Activated naive CD4-positive, alpha-beta T cell treated with anti-CD3 and anti-CD28 coated beads, Interleukin-2, amount 50 U/mL, for 24 hours (primary cell): Measurements from ENCODE around the gene TMCO4.

Experiments used
- H3K27ac Mint-ChIP-seq: one replicate; pipeline ENCODE4 v1.8.0; 2021; ENCODE audit warnings: mild to moderate bottlenecking, mixed read lengths
- H3K27me3 Mint-ChIP-seq: one replicate; pipeline ENCODE4 v1.8.0; 2021; ENCODE audit warnings: mixed read lengths
- H3K36me3 Mint-ChIP-seq: one replicate; pipeline ENCODE4 v1.8.0; 2021; ENCODE audit warnings: mixed read lengths
- H3K4me1 Mint-ChIP-seq: one replicate; pipeline ENCODE4 v1.8.0; 2021; ENCODE audit warnings: mixed read lengths
- H3K4me3 Mint-ChIP-seq: one replicate; pipeline ENCODE4 v1.8.0; 2021; ENCODE audit warnings: mild to moderate bottlenecking, mixed read lengths
- H3K9me3 Mint-ChIP-seq: one replicate; pipeline ENCODE4 v1.8.0; 2021; ENCODE audit warnings: mixed read lengths

Gene TMCO4

DNA sequence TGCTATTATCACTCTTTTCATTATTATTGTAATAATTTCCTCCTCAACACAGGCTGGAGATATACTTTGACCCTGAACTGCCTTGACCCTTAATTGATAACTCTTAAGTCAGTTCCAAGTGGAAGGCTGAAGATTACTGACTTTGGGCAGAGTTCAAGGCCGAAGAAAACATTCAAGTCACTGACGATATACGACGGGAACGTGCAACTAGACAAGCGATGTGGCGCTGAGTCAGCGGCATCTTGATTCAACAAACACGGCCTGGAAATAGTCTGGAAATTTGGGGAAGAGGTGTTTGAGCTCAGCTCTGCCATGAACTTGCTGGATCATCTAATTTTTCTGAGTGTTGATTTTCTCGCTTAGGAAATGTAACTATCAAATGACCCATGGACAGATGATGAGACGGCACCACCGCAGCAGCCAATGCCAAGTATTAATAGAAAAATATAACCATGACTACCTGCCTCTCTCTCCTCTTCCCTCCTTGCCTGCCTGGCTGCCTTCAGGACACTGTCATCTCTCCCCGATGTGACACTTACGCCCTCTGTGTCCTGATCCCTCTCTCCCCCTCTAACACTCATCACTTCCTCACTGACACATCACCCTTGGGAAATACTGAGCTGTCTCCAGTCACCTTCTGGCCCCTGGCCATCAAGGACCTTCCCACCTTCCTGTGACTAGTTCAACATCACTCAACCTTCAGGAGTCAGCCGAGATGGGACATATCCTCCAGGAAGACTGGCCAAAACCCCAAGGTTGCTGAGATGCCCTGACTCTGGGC lies 49.4 kb downstream of the TMCO4 start:
- Mint-ChIP-seq H3K36me3 (peaks cover 17% of the 10 kb centered on the region), H3K4me1 (no peaks in the 10 kb centered on the region), H3K27ac (no peak overlapping the region), H3K9me3 (no peaks in the 10 kb centered on the region), H3K4me3 (no peak overlapping the region), H3K27me3 (no peaks in the 10 kb centered on the region)

GRCh38 chr1:19749685-19750084 lies 50.0 kb downstream of the TMCO4 start:
- no peak overlapping the region for H3K4me3 Mint-ChIP-seq
- H3K27ac Mint-ChIP-seq, result no peak overlapping the region
- H3K27me3 Mint-ChIP-seq, result no peaks in the 10 kb centered on the region
- no peaks in the 10 kb centered on the region for H3K9me3 Mint-ChIP-seq
- peaks cover 16% of the 10 kb centered on the region for H3K36me3 Mint-ChIP-seq
- no peaks in the 10 kb centered on the region for H3K4me1 Mint-ChIP-seq

DNA sequence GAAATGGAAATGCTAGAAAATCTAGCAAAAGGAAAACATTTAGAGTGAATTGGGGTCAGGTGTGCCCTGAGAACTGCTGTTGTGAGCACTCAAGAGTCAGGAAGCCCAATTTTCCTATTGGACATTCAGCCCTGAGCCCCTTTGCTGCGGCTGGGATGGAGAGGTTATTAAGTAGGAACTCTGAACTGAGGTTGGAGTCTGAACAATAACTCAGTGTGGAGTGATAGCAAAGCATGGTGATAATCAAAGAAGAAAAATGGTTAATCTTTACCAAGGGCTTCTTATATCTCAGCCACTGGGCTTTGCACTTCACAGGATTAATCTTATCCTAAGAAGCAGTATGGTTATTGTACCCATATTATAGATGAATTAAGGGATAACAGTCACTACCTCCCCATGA lies 52.0 kb downstream of the TMCO4 start:
- no peaks in the 10 kb centered on the region for H3K4me1 Mint-ChIP-seq
- no peak overlapping the region for H3K27ac Mint-ChIP-seq
- H3K9me3 Mint-ChIP-seq, result no peaks in the 10 kb centered on the region
- H3K27me3 Mint-ChIP-seq, result no peaks in the 10 kb centered on the region
- peaks cover 16% of the 10 kb centered on the region for H3K36me3 Mint-ChIP-seq
- H3K4me3 Mint-ChIP-seq, result no peak overlapping the region

- no peaks in the 10 kb centered on the region for H3K9me3 Mint-ChIP-seq
- no peak overlapping the region for H3K4me3 Mint-ChIP-seq
- H3K36me3 Mint-ChIP-seq, result peaks cover 6% of the 10 kb centered on the region
- H3K4me1 Mint-ChIP-seq, result no peaks in the 10 kb centered on the region
- no peaks in the 10 kb centered on the region for H3K27me3 Mint-ChIP-seq
- H3K27ac Mint-ChIP-seq, result no peak overlapping the region
These were observed 54.8 kb downstream of the TMCO4 start for GRCh38 chr1:19744886-19745285.

- Mint-ChIP-seq H3K27me3 (no peaks in the 10 kb centered on the region), H3K36me3 (peaks cover 11% of the 10 kb centered on the region), H3K9me3 (no peaks in the 10 kb centered on the region), H3K4me3 (no peak overlapping the region), H3K27ac (no peak overlapping the region), H3K4me1 (no peaks in the 10 kb centered on the region)
These were observed 55.4 kb downstream of the TMCO4 start for GRCh38 chr1:19744335-19744743.

- H3K4me1 Mint-ChIP-seq, result no peaks in the 10 kb centered on the region
- H3K9me3 Mint-ChIP-seq, result no peaks in the 10 kb centered on the region
- no peak overlapping the region for H3K4me3 Mint-ChIP-seq
- H3K27me3 Mint-ChIP-seq, result no peaks in the 10 kb centered on the region
- no peak overlapping the region for H3K27ac Mint-ChIP-seq
- H3K36me3 Mint-ChIP-seq, result peaks cover 16% of the 10 kb centered on the region
These were observed 55.9 kb downstream of the TMCO4 start for GRCh38 chr1:19743793-19744192.

GRCh38 chr1:19743180-19743579 lies 56.5 kb downstream of the TMCO4 start:
- Mint-ChIP-seq H3K27ac (no peak overlapping the region), H3K4me3 (no peak overlapping the region), H3K9me3 (no peaks in the 10 kb centered on the region), H3K36me3 (peaks cover 18% of the 10 kb centered on the region), H3K4me1 (no peaks in the 10 kb centered on the region), H3K27me3 (no peaks in the 10 kb centered on the region)

- Mint-ChIP-seq H3K9me3 (no peaks in the 10 kb centered on the region), H3K27ac (no peak overlapping the region), H3K4me3 (no peak overlapping the region), H3K27me3 (no peaks in the 10 kb centered on the region), H3K36me3 (peaks cover 20% of the 10 kb centered on the region), H3K4me1 (no peaks in the 10 kb centered on the region)
These were observed 60.1 kb downstream of the TMCO4 start for GRCh38 chr1:19739628-19740027.

DNA sequence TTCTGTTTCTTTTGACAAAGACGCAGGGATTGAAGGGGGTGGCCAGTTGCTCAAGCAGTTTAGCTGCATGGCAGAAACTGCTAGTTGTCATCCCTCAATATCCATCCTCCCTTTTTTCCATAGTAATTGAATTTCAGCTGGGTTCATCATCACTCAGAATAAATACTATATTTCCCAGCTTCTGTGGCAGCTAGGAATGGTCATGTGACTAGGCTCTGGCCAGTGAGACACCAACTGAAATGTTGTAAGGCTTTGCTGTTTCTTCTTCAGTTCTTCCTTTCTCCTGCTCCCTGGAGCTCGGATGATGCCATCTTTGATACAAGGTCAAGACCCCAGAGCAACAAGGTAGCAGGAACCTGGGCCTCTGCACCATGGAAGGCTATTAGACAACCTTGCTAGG lies 61.0 kb downstream of the TMCO4 start:
- H3K27ac Mint-ChIP-seq, result no peak overlapping the region
- H3K4me1 Mint-ChIP-seq, result no peaks in the 10 kb centered on the region
- H3K27me3 Mint-ChIP-seq, result no peaks in the 10 kb centered on the region
- H3K9me3 Mint-ChIP-seq, result no peaks in the 10 kb centered on the region
- no peak overlapping the region for H3K4me3 Mint-ChIP-seq
- H3K36me3 Mint-ChIP-seq, result peaks cover 22% of the 10 kb centered on the region

- no peak overlapping the region for H3K4me3 Mint-ChIP-seq
- H3K27me3 Mint-ChIP-seq, result no peaks in the 10 kb centered on the region
- no peak overlapping the region for H3K27ac Mint-ChIP-seq
- H3K4me1 Mint-ChIP-seq, result no peaks in the 10 kb centered on the region
- H3K36me3 Mint-ChIP-seq, result peaks cover 23% of the 10 kb centered on the region
- no peaks in the 10 kb centered on the region for H3K9me3 Mint-ChIP-seq
These were observed 61.6 kb downstream of the TMCO4 start for GRCh38 chr1:19738076-19738475.

DNA sequence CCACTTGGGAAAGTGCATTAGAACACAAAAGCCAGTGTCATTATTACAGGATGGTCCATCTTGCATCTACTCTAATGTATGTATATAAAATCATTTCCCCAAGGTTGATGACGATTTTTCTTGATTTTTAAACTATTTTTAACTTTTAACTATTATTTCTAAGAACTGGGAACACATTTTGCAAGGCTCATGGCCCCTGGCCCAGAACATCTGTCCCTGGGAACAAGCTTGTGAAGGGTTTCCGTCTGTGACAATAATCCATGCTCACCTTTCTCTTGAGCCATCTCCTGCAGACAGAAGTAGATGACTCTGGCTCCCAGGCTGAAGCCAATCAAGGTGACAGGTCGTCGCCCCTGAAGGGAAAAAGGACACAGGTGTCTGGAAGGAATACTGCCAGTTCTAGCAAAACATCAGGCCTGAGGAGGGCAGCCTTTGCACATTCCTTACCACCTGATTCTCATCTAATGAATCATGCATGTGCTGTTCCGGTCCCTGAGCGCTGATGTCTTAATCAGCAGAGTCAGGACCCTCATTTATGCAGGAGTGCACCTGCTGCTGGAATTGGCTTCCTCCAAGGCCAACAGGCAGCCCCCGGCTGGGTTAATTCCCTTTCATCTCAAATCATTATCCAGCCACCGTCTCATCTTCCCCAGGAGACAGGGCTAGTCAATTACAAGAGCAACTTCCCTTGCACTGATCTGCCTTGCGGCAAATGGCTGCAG lies 62.5 kb downstream of the TMCO4 start:
- H3K36me3 Mint-ChIP-seq, result peaks cover 23% of the 10 kb centered on the region
- no peaks in the 10 kb centered on the region for H3K27me3 Mint-ChIP-seq
- no peaks in the 10 kb centered on the region for H3K4me1 Mint-ChIP-seq
- no peaks in the 10 kb centered on the region for H3K9me3 Mint-ChIP-seq
- H3K4me3 Mint-ChIP-seq, result no peak overlapping the region
- no peak overlapping the region for H3K27ac Mint-ChIP-seq

DNA sequence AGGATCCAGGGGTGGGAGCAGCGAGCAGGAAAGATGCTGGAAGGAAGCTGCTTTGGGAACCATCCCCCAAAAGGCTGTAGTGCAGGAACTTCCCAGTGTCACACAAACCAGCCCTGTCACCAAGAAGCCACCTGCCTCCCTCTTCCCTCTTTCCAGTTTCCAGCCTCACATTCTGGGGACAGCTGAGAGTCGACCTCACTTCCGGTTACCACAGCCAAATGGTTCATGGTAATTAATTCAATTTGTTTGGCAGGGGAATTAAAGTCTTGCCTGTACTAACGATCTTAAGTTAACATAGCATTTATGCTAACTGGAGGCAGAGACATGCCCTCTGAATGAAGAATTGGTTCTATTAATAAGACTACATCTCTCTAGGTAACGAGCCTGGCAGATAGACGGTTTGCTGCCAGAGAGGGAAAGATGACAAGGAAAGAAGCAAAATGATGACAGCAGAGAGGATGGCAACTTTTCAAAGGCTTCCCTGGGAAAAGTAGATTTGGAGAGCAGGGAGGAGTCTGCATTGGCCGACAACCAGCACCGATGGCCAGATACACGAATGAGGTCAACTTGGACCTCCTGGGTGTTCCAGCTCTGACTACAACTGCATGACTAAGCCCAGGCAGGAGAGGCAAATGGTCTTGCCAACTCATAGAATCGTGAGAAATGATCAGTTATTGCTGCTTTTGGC lies 64.1 kb downstream of the TMCO4 start:
- H3K27ac Mint-ChIP-seq, result no peak overlapping the region
- peaks cover 31% of the 10 kb centered on the region for H3K36me3 Mint-ChIP-seq
- H3K9me3 Mint-ChIP-seq, result no peaks in the 10 kb centered on the region

GRCh38 chr1:19734472-19734999 lies 65.2 kb downstream of the TMCO4 start:
- Mint-ChIP-seq H3K27ac (no peak overlapping the region), H3K27me3 (no peaks in the 10 kb centered on the region), H3K4me3 (no peak overlapping the region), H3K36me3 (peaks cover 34% of the 10 kb centered on the region), H3K9me3 (no peaks in the 10 kb centered on the region), H3K4me1 (no peaks in the 10 kb centered on the region)

More for the DNA sequence above, 64.1 kb downstream of the TMCO4 start:
- H3K27me3 Mint-ChIP-seq, result no peaks in the 10 kb centered on the region
- no peak overlapping the region for H3K4me3 Mint-ChIP-seq
- H3K4me1 Mint-ChIP-seq, result no peaks in the 10 kb centered on the region

DNA sequence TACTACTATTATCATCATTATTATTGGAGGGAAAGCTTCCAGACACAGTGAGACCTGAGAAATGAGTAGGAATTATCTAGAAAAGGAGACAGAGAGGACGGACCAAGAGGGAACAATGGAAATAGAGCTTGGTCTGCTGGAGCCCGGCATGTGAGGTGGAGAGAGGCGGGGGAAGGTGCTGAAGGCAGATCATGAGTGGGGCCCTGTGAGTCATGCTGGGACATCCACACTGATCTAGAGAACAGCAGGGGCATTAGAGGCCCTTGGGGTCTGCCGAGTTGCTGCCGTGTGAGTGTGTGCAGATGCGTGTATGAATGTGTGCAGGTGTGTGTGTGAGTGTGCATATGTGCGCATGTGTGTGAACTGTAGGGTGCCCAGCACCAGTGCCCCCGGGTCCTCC lies 65.7 kb downstream of the TMCO4 start:
- Mint-ChIP-seq H3K27ac (no peak overlapping the region), H3K4me1 (no peaks in the 10 kb centered on the region), H3K36me3 (peaks cover 30% of the 10 kb centered on the region)

DNA sequence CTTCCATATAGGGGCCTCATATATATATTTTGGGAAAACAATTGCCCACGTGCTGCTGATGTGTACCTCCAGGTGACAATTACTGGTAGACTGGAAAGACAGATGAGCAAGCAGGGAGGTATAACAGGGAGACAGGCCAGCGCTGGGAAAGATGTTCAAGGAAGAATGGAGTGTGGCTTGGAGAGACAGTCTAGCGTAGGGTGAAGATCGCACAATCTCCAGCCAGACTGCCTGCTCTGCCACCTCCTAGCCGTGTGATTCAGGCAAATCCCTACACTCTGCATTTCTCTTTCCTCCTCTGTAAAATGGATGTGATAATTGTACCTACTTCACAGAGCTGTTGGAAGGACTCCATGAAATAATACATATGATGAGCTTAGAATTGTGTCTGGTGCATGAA lies 66.1 kb downstream of the TMCO4 start:
- Mint-ChIP-seq H3K4me3 (no peak overlapping the region), H3K9me3 (no peaks in the 10 kb centered on the region), H3K27me3 (no peaks in the 10 kb centered on the region), H3K4me1 (no peaks in the 10 kb centered on the region), H3K36me3 (peaks cover 25% of the 10 kb centered on the region), H3K27ac (no peak overlapping the region)

More for the DNA sequence above, 65.7 kb downstream of the TMCO4 start:
- no peaks in the 10 kb centered on the region for H3K27me3 Mint-ChIP-seq
- no peak overlapping the region for H3K4me3 Mint-ChIP-seq
- H3K9me3 Mint-ChIP-seq, result no peaks in the 10 kb centered on the region
